C4-2B (cell line): ENCODE data around the gene FAM20B.

ENCODE experiments used
- ZFX ChIP-seq: fragments of 450-650 bp; IDR thresholded peaks from 2 replicates; pipeline ENCODE4 v1.6.1; 2017
- TF ChIP-seq, protein P1 (sequence below): fragments of 450-650 bp; conservative IDR thresholded peaks from 2 replicates; pipeline ENCODE4 v1.5.1; 2017; ENCODE audit warnings: mild to moderate bottlenecking

DNA sequence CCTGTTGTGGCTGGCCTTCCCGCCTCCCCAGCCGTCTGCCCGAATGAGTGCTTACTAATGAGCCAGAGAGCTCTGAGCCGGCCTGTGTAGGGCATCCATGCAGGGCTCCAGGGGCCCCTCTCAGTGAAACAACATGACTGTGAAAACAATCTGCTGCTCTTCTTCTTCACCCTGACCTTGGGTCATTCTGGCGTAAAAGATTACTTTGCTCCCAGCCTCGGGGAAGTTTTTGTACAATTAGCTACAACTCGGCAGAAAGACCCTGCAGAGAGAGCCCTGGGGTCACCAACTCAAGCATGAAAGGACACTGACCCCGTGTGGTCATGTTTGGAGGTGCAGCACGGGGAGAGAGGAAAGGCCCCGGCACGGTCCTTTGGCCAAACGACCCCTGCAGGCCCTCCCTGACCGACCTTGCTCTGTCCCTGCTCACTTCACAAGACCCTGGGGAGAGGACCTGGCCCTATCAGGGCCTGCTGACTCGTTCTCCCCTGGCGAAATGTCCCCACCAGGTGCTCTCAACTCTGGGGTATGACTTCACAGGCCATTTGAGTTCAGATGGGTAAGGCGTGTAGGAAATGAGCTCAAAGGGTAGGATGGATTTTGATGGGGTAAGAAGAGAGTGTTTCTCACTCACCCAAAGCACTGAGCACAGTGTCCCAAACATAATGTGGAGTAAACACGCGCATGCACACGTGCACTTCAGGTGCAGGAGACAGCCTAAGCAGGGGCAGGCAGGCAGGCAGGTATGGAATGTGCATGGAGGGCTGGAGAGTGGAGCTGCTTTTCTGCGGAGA is 22.9 kb upstream of the FAM20B start:
- TF ChIP-seq, protein P1, sequence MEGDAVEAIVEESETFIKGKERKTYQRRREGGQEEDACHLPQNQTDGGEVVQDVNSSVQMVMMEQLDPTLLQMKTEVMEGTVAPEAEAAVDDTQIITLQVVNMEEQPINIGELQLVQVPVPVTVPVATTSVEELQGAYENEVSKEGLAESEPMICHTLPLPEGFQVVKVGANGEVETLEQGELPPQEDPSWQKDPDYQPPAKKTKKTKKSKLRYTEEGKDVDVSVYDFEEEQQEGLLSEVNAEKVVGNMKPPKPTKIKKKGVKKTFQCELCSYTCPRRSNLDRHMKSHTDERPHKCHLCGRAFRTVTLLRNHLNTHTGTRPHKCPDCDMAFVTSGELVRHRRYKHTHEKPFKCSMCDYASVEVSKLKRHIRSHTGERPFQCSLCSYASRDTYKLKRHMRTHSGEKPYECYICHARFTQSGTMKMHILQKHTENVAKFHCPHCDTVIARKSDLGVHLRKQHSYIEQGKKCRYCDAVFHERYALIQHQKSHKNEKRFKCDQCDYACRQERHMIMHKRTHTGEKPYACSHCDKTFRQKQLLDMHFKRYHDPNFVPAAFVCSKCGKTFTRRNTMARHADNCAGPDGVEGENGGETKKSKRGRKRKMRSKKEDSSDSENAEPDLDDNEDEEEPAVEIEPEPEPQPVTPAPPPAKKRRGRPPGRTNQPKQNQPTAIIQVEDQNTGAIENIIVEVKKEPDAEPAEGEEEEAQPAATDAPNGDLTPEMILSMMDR: peak; percentile 96
- no peak for TF ChIP-seq ZFX
